Natural killer cell (primary cell): ENCODE data around the gene TMEM98. TPM values are rescaled to one million over a fixed set of nuclear protein-coding genes. Genes with fewer than 3 reads are reported as not detected.

Experiments used
- ATAC-seq, 3 donors: fragments of 150-1000 bp in 2 of 3; fragments of 200-7000 bp in 1 of 3; cut with Tn5 transposase; 1 replicate in 1 of 3; 2 replicates in 2 of 3; pipeline ENCODE4 v1.10.0; 2021; ENCODE audit warnings: mild to moderate bottlenecking in 2 of 3, moderate library complexity in 2 of 3
- DNase-seq, 2 donors: peaks; one replicate each; pipeline versions ENCODE4 v3.0.0 to v3.0.0-alpha.2; 2013 to 2021; ENCODE audit warnings: mixed read lengths in 1 of 2
- H3K27ac ChIP-seq: one replicate; pipeline ENCODE4 v1.5.1; 2013; ENCODE audit warnings: mild to moderate bottlenecking, low read length
- H3K27me3 ChIP-seq: one replicate; pipeline ENCODE4 v1.6.1; 2013; ENCODE audit warnings: low read length; ENCODE audit not compliant: control insufficient read depth, insufficient read depth
- H3K36me3 ChIP-seq: one replicate; pipeline ENCODE4 v1.6.1; 2013; ENCODE audit warnings: low read length; ENCODE audit not compliant: control insufficient read depth, insufficient read depth
- H3K4me1 ChIP-seq: one replicate; pipeline ENCODE4 v1.6.1; 2013; ENCODE audit warnings: low read length; ENCODE audit not compliant: control insufficient read depth, insufficient read depth
- H3K4me3 ChIP-seq: one replicate; pipeline ENCODE4 v1.5.1; 2013; ENCODE audit warnings: low read length
- H3K9me3 ChIP-seq: one replicate; pipeline ENCODE4 v1.6.1; 2013; ENCODE audit warnings: low read length; ENCODE audit not compliant: control insufficient read depth, insufficient read depth
- H3K27ac Mint-ChIP-seq, 2 donors: one replicate each; pipeline ENCODE4 v1.8.0; 2022; ENCODE audit warnings: mild to moderate bottlenecking in 2 of 2, mixed read lengths in 2 of 2, moderate library complexity in 1 of 2
- H3K27me3 Mint-ChIP-seq, 2 donors: one replicate each; pipeline ENCODE4 v1.8.0; 2022; ENCODE audit warnings: low read depth in 2 of 2, mixed read lengths in 2 of 2
- H3K36me3 Mint-ChIP-seq: one replicate; pipeline ENCODE4 v1.8.0; 2022; ENCODE audit warnings: mixed read lengths
- H3K4me1 Mint-ChIP-seq, 2 donors: one replicate each; pipeline ENCODE4 v1.8.0; 2022; ENCODE audit warnings: mixed read lengths in 2 of 2
- H3K4me3 Mint-ChIP-seq: one replicate; pipeline ENCODE4 v1.8.0; 2022; ENCODE audit warnings: mild to moderate bottlenecking, moderate library complexity, mixed read lengths
- H3K9me3 Mint-ChIP-seq, 2 donors: one replicate each; pipeline ENCODE4 v1.8.0; 2022; ENCODE audit warnings: mixed read lengths in 2 of 2
- CTCF ChIP-seq: fragments of 200-600 bp; IDR thresholded peaks from one replicate; pipeline ENCODE4 v1.8.0; 2022; ENCODE audit warnings: antibody characterized with exemption
- WGBS: methylation state at CpG from one replicate; pipeline ENCODE4 v1.1.7; 2013; ENCODE audit warnings: missing lambda C conversion rate; ENCODE audit not compliant: insufficient coverage; 5-methylcytosine and 5-hydroxymethylcytosine counted together
- intact Hi-C: fragments of 100-400 bp; cut with micrococcal nuclease; formaldehyde crosslinking; loops from one replicate; pipeline ENCODE4 v1.14.2; 2022
- total RNA-seq, 4 donors: library from RNA; stranded (reverse); fragments of 120-200 nt in 1 of 4; gene quantifications; one replicate each; pipeline versions ENCODE4 v1.2.3 to v1.2.4, GENCODE V29; 2013 to 2022

The TMEM98 gene
- total RNA-seq, 3 donors from 2014 or later (not counting 1 experiment from before 2014, with no cell fraction given): not detected

GRCh38 chr17:32907583-32907982, 20.4 kb upstream of the TMEM98 start:
- no peaks in the 10 kb centered on the region for H3K36me3 ChIP-seq
- Mint-ChIP-seq H3K9me3 (no peaks in the 10 kb centered on the region), H3K27me3 (peaks cover 0 to 10% of the 10 kb centered on the region in 2 donors), H3K4me3 (no peak overlapping the region), H3K4me1 (peaks cover 0 to 12% of the 10 kb centered on the region in 2 donors), H3K27ac (no peak overlapping the region), H3K36me3 (no peaks in the 10 kb centered on the region)
- DNase-seq: no peak
- H3K27me3 ChIP-seq: no peaks in the 10 kb centered on the region
- no peaks in the 10 kb centered on the region for H3K9me3 ChIP-seq
- intact Hi-C loops: no loop called here
- TF ChIP-seq CTCF: no peak
- H3K4me1 ChIP-seq: no peaks in the 10 kb centered on the region
- H3K4me3 ChIP-seq: no peak overlapping the region
- 92% methylated on average over 6 of the region's 6 CpGs for WGBS
- ATAC-seq: no peak
- no peak overlapping the region for H3K27ac ChIP-seq

GRCh38 chr17:32909787-32910369, 18.1 kb upstream of the TMEM98 start:
- H3K36me3 ChIP-seq: no peaks in the 10 kb centered on the region

GRCh38 chr17:32910769-32911168, 17.2 kb upstream of the TMEM98 start:
- no peak for TF ChIP-seq CTCF
- no peaks in the 10 kb centered on the region for H3K4me1 ChIP-seq
- H3K36me3 Mint-ChIP-seq: no peaks in the 10 kb centered on the region
- H3K4me3 ChIP-seq: no peak overlapping the region
- WGBS: no CpG with 5 or more reads among the region's 3 CpGs
- no peaks in the 10 kb centered on the region for H3K36me3 ChIP-seq
- ATAC-seq (no peak), DNase-seq (no peak)
- no peaks in the 10 kb centered on the region for H3K9me3 Mint-ChIP-seq
- no peak overlapping the region for H3K4me3 Mint-ChIP-seq
- no peaks in the 10 kb centered on the region for H3K27me3 ChIP-seq
- no peak overlapping the region for H3K27ac Mint-ChIP-seq
- no peak overlapping the region for H3K27ac ChIP-seq
- no peaks in the 10 kb centered on the region for H3K9me3 ChIP-seq
- peaks cover 0 to 4% of the 10 kb centered on the region in 2 donors for H3K4me1 Mint-ChIP-seq
- H3K27me3 Mint-ChIP-seq: peaks cover 0 to 7% of the 10 kb centered on the region in 2 donors
- intact Hi-C loops: loop anchor here (1.0 to 10.0 kb wide), 2 partner anchors 127 to 256 kb away; no protein-coding TSS in a partner anchor

More at GRCh38 chr17:32909787-32910369, 18.1 kb upstream of the TMEM98 start:
- ATAC-seq (peak; percentile 70 to 99 (median 96)), DNase-seq (peak; percentile 42 to 68)
- H3K27me3 Mint-ChIP-seq: peaks cover 0 to 10% of the 10 kb centered on the region in 2 donors
- Histone ChIP-seq H3K27me3 (no peaks in the 10 kb centered on the region), H3K9me3 (no peaks in the 10 kb centered on the region), H3K4me1 (no peaks in the 10 kb centered on the region), H3K4me3 (no peak overlapping the region), H3K27ac (no peak overlapping the region)
- no peaks in the 10 kb centered on the region for H3K4me1 Mint-ChIP-seq
- H3K27ac Mint-ChIP-seq: no peak overlapping the region
- peak; percentile 76 for TF ChIP-seq CTCF
- WGBS: 37% methylated on average over 4 of the region's 4 CpGs
- no peaks in the 10 kb centered on the region for H3K9me3 Mint-ChIP-seq
- H3K4me3 Mint-ChIP-seq: no peak overlapping the region
- intact Hi-C loops: loop anchor here (1.0 to 10.0 kb wide), 2 partner anchors 127 to 255 kb away; no protein-coding TSS in a partner anchor
- no peaks in the 10 kb centered on the region for H3K36me3 Mint-ChIP-seq
